ENCODE data around the gene C1QTNF8.

Gene C1QTNF8

GRCh38 chr16:1044460-1045309 is 51.4 kb downstream of the C1QTNF8 start:
- TF ChIP-seq, protein P1, sequence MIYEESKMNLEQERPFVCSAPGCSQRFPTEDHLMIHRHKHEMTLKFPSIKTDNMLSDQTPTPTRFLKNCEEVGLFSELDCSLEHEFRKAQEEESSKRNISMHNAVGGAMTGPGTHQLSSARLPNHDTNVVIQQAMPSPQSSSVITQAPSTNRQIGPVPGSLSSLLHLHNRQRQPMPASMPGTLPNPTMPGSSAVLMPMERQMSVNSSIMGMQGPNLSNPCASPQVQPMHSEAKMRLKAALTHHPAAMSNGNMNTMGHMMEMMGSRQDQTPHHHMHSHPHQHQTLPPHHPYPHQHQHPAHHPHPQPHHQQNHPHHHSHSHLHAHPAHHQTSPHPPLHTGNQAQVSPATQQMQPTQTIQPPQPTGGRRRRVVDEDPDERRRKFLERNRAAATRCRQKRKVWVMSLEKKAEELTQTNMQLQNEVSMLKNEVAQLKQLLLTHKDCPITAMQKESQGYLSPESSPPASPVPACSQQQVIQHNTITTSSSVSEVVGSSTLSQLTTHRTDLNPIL (CRISPR knock-in tag; IDR thresholded peaks at IDR 0.05; ENCODE audit: low read depth) = no peak
- no peak for TF ChIP-seq BACH2 (CRISPR knock-in tag; IDR thresholded peaks at IDR 0.05; ENCODE audit: borderline replicate concordance)
- TF ChIP-seq TCF4 (CRISPR knock-in tag; IDR thresholded peaks at IDR 0.05; ENCODE audit: borderline replicate concordance) = no peak
- no peak for TF ChIP-seq RARB (CRISPR knock-in tag; IDR thresholded peaks at IDR 0.05)
- TF ChIP-seq ZFP3 (CRISPR knock-in tag; IDR thresholded peaks at IDR 0.05) = no peak
- no peak for TF ChIP-seq GLIS3 (CRISPR knock-in tag; IDR thresholded peaks at IDR 0.05)
- TF ChIP-seq, protein P2, sequence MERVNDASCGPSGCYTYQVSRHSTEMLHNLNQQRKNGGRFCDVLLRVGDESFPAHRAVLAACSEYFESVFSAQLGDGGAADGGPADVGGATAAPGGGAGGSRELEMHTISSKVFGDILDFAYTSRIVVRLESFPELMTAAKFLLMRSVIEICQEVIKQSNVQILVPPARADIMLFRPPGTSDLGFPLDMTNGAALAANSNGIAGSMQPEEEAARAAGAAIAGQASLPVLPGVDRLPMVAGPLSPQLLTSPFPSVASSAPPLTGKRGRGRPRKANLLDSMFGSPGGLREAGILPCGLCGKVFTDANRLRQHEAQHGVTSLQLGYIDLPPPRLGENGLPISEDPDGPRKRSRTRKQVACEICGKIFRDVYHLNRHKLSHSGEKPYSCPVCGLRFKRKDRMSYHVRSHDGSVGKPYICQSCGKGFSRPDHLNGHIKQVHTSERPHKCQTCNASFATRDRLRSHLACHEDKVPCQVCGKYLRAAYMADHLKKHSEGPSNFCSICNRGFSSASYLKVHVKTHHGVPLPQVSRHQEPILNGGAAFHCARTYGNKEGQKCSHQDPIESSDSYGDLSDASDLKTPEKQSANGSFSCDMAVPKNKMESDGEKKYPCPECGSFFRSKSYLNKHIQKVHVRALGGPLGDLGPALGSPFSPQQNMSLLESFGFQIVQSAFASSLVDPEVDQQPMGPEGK (CRISPR knock-in tag; IDR thresholded peaks at IDR 0.05; ENCODE audit: borderline replicate concordance) = no peak
- TF ChIP-seq PPARA (CRISPR knock-in tag; IDR thresholded peaks at IDR 0.05; ENCODE audit: borderline replicate concordance) = no peak
- TF ChIP-seq OSR1 (CRISPR knock-in tag; IDR thresholded peaks at IDR 0.05) = no peak
- no peak for TF ChIP-seq ZNF8 (CRISPR knock-in tag; IDR thresholded peaks at IDR 0.05)
- TF ChIP-seq ZNF70 (CRISPR knock-in tag; IDR thresholded peaks at IDR 0.05) = no peak
- no peak for TF ChIP-seq ESRRG (CRISPR knock-in tag; IDR thresholded peaks at IDR 0.05)
- TF ChIP-seq, protein P3, sequence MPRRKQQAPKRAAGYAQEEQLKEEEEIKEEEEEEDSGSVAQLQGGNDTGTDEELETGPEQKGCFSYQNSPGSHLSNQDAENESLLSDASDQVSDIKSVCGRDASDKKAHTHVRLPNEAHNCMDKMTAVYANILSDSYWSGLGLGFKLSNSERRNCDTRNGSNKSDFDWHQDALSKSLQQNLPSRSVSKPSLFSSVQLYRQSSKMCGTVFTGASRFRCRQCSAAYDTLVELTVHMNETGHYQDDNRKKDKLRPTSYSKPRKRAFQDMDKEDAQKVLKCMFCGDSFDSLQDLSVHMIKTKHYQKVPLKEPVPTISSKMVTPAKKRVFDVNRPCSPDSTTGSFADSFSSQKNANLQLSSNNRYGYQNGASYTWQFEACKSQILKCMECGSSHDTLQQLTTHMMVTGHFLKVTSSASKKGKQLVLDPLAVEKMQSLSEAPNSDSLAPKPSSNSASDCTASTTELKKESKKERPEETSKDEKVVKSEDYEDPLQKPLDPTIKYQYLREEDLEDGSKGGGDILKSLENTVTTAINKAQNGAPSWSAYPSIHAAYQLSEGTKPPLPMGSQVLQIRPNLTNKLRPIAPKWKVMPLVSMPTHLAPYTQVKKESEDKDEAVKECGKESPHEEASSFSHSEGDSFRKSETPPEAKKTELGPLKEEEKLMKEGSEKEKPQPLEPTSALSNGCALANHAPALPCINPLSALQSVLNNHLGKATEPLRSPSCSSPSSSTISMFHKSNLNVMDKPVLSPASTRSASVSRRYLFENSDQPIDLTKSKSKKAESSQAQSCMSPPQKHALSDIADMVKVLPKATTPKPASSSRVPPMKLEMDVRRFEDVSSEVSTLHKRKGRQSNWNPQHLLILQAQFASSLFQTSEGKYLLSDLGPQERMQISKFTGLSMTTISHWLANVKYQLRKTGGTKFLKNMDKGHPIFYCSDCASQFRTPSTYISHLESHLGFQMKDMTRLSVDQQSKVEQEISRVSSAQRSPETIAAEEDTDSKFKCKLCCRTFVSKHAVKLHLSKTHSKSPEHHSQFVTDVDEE (CRISPR knock-in tag; IDR thresholded peaks at IDR 0.05) = no peak
- TF ChIP-seq SNAI2 (CRISPR knock-in tag; IDR thresholded peaks at IDR 0.05) = no peak
- TF ChIP-seq TOX (CRISPR knock-in tag; IDR thresholded peaks at IDR 0.05; ENCODE audit: borderline replicate concordance) = no peak
- TF ChIP-seq ZNF565 (CRISPR knock-in tag; conservative IDR thresholded peaks at IDR 0.05; ENCODE audit: low read depth) = no peak
- ATAC-seq = peak; percentile 4; the same call in 2 of the 3 replicates

- ATAC-seq = 0 out of 3 replicates have a peak, but pooled peaks have one; percentile 9
- no peak for TF ChIP-seq OSR1 (CRISPR knock-in tag; IDR thresholded peaks at IDR 0.05)
Observed at GRCh38 chr16:1043881-1044451, 52.1 kb downstream of the C1QTNF8 start.

GRCh38 chr16:1042866-1043265 is 53.2 kb downstream of the C1QTNF8 start:
- ATAC-seq = peak; percentile 50
- TF ChIP-seq ZNF8 (CRISPR knock-in tag; IDR thresholded peaks at IDR 0.05) (no peak), ZNF70 (CRISPR knock-in tag; IDR thresholded peaks at IDR 0.05) (no peak), ZFP30 (CRISPR knock-in tag; IDR thresholded peaks at IDR 0.05) (no peak), SNAI2 (CRISPR knock-in tag; IDR thresholded peaks at IDR 0.05) (no peak), RARB (CRISPR knock-in tag; IDR thresholded peaks at IDR 0.05) (no peak), ZNF565 (CRISPR knock-in tag; conservative IDR thresholded peaks at IDR 0.05; ENCODE audit: low read depth) (no peak), TCF4 (CRISPR knock-in tag; IDR thresholded peaks at IDR 0.05; ENCODE audit: borderline replicate concordance) (no peak)
- TF ChIP-seq, protein P1 (CRISPR knock-in tag; IDR thresholded peaks at IDR 0.05; ENCODE audit: low read depth) = no peak
- TF ChIP-seq, protein P2 (CRISPR knock-in tag; IDR thresholded peaks at IDR 0.05; ENCODE audit: borderline replicate concordance) = no peak

Measured in SK-N-SH treated with all-trans-retinoic acid at 6 μM for 48 hours (cell line).